ENCODE results near the gene ZKSCAN5.

- TF ChIP-seq POLR2A (IDR thresholded peaks at IDR 0.05) (no peak), CTCF (IDR thresholded peaks at IDR 0.05) (no peak), POLR2AphosphoS5 (IDR thresholded peaks at IDR 0.05) (no peak), EP300 (IDR thresholded peaks at IDR 0.05) (no peak)
Observed at GRCh38 chr7:99489235-99489634, 15.2 kb upstream of the ZKSCAN5 start.

Measured in suprapubic skin (tissue), 4 donors.